T-helper 1 cell treated with Interleukin-12 subunit alpha and Interleukin-12 subunit beta and Interleukin-4 antibody, amounts not matched to agents 30 μg/mL and 1 μg/mL, for 36 hours (primary cell): Measurements from ENCODE around the gene KIF16B.
"Not testable (repeated sequence)": the region's sequence is repeated elsewhere in the genome, so short reads cannot be mapped to it uniquely, and the experiment has no call there.

Experiments used
- H3K27ac Mint-ChIP-seq: one replicate; pipeline ENCODE4 v1.8.0; 2021; ENCODE audit warnings: mild to moderate bottlenecking, mixed read lengths
- H3K27me3 Mint-ChIP-seq: one replicate; pipeline ENCODE4 v1.8.0; 2021; ENCODE audit warnings: low read depth, mixed read lengths
- H3K36me3 Mint-ChIP-seq: one replicate; pipeline ENCODE4 v1.8.0; 2021; ENCODE audit warnings: low read depth, mixed read lengths
- H3K4me1 Mint-ChIP-seq: one replicate; pipeline ENCODE4 v1.8.0; 2021; ENCODE audit warnings: low read depth, mixed read lengths
- H3K4me3 Mint-ChIP-seq: one replicate; pipeline ENCODE4 v1.8.0; 2021; ENCODE audit warnings: mild to moderate bottlenecking, moderate library complexity, mixed read lengths
- H3K9me3 Mint-ChIP-seq: one replicate; pipeline ENCODE4 v1.8.0; 2021; ENCODE audit warnings: mixed read lengths

The KIF16B gene

DNA sequence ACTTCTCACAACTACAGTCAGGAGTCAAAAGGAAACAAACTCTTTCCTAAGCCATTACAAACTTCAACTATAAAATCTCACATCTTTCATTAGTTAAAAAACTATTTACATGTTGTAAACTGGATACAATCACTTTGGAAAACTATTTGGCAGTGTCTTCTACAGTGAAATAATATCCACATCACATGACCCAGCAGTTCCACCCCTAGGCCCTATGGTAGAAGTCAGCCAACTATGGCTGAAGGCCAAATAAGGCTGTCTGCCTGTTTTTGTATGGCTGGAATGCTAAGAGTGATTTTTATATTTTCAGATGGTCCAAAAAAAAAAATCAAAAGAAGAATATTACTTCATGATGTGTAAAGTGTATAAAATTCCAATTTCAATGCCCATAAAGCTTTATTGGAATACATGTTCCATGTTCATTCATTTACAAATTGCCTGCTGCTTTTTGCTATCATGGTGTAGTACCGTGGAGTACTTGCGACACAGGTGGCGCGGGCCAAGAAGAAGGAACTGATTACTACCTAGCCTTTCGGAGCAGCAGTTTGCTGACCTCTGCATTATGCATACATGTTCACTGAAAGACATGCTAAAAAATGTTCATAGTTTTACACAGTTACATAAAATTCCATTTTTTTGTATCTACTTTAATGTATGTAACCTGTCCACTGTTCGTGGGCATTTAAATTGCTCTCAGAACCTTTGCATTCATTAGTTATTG, 129.0 kb downstream of the KIF16B start:
- Mint-ChIP-seq H3K4me3 (no peak overlapping the region), H3K27ac (no peak overlapping the region), H3K36me3 (no peaks in the 10 kb centered on the region), H3K9me3 (peaks cover 9% of the 10 kb centered on the region), H3K4me1 (peaks cover 2% of the 10 kb centered on the region), H3K27me3 (no peaks in the 10 kb centered on the region)

DNA sequence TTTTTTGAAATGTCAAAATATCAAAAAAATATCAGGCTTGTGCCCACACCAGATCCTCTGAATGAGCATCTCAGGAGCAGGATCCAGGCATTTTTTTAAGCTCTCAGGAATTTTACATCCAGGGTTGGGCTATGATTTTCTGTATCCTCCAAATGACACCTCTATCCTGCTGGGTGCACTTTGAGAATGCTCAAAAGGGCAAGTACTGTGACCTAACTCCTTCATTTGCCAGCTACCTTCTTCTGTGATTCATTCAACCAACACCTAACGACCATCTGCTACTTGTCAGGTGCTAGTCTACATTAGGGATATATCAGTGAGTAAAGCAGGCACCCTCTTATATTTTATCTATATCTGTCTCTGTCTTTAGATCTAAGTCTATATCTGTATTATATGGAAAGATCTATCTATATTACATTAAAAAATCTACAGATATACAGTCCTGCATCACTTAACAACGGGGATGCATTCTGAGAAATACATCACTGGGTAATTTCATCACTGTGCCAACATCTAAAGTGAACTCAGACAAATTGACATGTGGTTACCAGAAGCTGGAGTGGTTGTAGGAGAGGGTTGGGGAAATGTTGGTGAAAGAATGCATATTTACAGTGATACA, 131.6 kb downstream of the KIF16B start:
- peaks cover 2% of the 10 kb centered on the region for H3K36me3 Mint-ChIP-seq
- H3K27me3 Mint-ChIP-seq, result no peaks in the 10 kb centered on the region
- H3K9me3 Mint-ChIP-seq, result peaks cover 16% of the 10 kb centered on the region
- no peak overlapping the region for H3K4me3 Mint-ChIP-seq
- no peak overlapping the region for H3K27ac Mint-ChIP-seq
- peaks cover 2% of the 10 kb centered on the region for H3K4me1 Mint-ChIP-seq

DNA sequence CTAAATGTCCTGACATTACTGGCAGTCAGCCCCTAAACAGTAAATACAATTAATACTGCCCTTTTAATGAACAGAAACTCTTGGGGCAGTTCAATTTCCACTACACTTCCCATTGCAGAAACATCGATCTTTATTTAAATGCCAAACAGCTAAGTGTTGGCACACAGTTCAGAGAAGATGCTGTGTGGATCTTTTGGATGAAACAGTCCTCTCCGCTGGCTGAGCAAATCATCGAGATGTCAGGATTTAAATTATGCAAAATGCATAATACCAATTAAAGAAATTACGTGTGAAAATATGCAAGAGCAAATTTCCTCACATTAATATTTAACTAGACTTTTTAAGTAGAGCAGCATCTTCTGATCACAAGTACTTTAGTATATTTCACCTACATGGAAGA, 132.6 kb downstream of the KIF16B start:
- peaks cover 19% of the 10 kb centered on the region for H3K9me3 Mint-ChIP-seq
- H3K4me1 Mint-ChIP-seq, result peaks cover 2% of the 10 kb centered on the region
- no peak overlapping the region for H3K4me3 Mint-ChIP-seq
- H3K27me3 Mint-ChIP-seq, result no peaks in the 10 kb centered on the region
- H3K27ac Mint-ChIP-seq, result no peak overlapping the region
- H3K36me3 Mint-ChIP-seq, result peaks cover 2% of the 10 kb centered on the region

DNA sequence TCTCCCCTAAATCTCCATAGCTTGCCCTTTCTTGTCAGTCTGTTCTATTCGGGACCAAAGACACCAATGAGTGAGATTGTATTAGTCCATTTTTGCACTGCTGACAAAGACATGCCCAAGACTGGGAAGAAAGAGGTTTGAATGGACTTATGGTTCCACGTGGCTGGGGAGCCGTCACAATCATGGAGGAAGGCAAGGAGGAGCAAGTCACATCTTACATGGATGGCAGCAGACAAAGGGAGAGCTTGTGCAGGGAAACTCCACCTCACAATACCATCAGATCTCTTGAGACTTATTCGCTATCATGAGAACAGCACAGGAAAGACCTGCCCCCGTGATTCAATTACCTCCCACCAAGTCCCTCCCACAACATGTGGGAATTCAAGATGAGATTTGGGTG, 133.7 kb downstream of the KIF16B start:
- not testable (repeated sequence) for H3K27me3 Mint-ChIP-seq, H3K36me3 Mint-ChIP-seq, H3K4me3 Mint-ChIP-seq, H3K4me1 Mint-ChIP-seq, H3K27ac Mint-ChIP-seq
- peaks cover 19% of the 10 kb centered on the region for H3K9me3 Mint-ChIP-seq

DNA sequence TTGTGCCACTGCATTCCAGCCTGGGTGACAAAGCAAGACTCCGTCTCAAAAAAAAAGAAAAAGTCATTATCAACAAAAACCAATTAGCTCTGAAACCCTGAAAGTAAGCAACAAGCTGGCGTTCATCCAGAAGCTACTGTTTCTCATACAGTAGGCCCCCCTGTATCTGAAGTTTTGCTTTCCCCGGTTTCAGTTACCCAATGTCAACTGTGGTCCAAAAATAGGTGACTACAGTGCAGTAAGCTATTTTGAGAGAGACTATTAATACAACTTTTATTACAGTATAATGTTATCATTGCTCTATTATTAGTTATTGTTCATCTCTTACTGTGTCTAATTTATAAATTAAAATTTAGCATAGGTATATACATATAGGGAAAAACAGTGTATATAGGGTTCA, 135.1 kb downstream of the KIF16B start:
- Mint-ChIP-seq H3K9me3 (peaks cover 19% of the 10 kb centered on the region), H3K36me3 (peaks cover 2% of the 10 kb centered on the region), H3K4me1 (peaks cover 2% of the 10 kb centered on the region), H3K27ac (no peak overlapping the region), H3K4me3 (no peak overlapping the region), H3K27me3 (no peaks in the 10 kb centered on the region)

DNA sequence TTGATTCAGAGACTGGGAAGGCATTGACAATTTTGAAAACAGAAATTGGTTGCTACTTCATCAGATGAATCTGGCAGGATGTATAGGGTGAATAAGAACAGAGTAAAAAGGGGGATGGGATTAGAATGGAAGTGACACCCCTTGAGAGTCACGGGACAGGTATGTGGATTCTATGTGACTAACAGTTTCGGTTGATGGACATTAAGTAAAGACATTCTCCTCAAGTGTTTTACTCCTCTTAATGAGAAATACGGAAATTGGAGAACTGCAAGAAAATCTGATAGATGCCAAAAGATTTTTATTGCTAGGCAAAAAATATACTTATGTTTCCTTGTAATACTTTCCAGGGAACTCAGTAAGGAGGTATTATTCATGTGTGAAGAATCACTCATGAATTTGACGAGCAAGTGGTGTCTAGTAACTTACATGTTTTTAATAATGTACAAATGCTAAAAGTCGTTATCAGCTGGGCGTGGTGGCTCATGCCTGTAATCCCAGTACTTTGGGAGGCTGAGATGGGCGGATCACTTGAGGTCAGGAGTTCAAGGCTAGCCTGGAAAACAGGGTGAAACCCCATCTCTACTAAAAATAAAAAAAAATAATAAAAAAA, 135.8 kb downstream of the KIF16B start:
- Mint-ChIP-seq H3K36me3 (peaks cover 2% of the 10 kb centered on the region), H3K4me3 (no peak overlapping the region), H3K27ac (no peak overlapping the region), H3K9me3 (peaks cover 19% of the 10 kb centered on the region), H3K27me3 (no peaks in the 10 kb centered on the region), H3K4me1 (peaks cover 2% of the 10 kb centered on the region)

DNA sequence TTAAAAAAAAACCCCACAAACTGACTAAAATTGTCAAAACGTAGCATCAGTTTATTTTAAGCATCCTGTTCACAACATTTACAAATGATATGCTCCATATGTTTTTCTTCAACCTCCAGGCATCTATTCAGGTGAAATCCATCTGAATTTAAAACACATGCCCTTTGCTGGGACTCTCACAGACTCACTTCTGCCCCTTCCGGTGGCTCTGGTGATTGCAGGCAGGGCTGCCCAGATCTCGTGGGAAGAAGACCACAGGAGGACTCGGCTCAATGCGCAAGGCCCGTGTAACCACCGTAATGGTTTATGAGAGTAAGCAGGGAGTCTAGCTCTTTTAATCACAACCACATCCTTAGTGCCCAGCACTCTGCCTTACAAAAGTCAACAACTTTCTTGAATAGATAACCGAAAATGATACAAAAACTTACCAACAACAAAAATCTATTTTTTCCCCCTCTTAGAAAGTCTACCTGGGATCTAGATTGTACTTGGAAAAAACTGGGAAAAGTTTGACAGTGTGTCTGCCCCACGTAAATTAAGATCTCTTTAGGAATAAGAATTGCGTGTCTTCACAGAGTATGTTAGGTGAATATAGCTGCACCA, 139.1 kb downstream of the KIF16B start:
- Mint-ChIP-seq H3K4me3 (no peak overlapping the region), H3K9me3 (peaks cover 9% of the 10 kb centered on the region), H3K27me3 (no peaks in the 10 kb centered on the region), H3K27ac (no peak overlapping the region), H3K36me3 (peaks cover 2% of the 10 kb centered on the region), H3K4me1 (no peaks in the 10 kb centered on the region)

DNA sequence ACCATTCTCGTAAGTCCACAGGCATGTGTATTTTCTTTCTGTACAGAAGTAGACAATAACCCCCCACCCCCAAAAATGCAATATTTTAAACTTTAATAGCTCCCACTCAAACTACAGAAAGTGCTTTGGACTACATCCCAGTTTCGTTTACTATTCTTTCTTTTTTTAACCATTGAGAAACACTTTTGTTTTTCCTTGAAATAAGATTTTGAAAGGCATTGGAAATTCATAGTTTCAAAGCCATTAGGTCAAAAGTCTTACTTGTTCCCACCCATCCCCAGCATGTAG, 140.0 kb downstream of the KIF16B start:
- Mint-ChIP-seq H3K4me1 (no peaks in the 10 kb centered on the region), H3K36me3 (no peaks in the 10 kb centered on the region), H3K9me3 (peaks cover 8% of the 10 kb centered on the region), H3K27me3 (no peaks in the 10 kb centered on the region), H3K27ac (no peak overlapping the region), H3K4me3 (no peak overlapping the region)

DNA sequence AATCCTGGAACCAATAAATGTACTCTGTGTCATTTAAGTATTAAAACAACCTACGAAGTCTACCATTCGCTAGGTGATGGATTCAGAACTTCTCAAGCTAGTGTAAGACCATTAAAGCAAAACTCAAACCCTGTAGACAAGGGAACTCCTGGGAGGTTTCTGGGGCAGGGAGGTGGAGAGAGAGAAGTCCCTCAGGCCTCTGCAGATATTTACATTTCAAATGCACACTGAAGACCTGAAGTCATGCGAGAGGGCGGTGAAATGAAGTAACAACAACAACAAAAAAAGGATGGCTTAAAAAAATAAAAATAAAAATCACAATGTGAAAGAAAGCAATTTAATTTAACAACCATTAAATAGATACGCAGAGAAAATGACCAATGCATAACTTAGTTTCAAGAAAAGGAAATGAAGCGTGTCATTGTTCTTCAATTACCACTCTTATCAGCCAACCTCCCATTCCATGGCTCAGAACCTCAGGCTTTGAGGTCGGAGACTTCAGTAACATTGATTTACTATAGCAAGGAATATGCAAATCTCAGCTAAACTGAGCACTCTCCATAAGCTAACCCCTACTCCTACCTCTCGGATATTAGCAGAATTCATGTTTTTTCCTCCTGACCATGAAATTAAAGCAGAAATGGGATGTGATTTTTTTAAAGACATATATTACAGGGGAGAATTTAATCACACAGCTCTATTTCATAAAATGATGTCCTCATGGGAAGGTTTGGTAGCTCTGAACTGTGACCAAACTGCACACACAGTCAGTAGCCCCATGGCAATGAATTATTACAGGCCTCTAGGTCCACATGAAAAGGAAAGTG, 140.6 kb downstream of the KIF16B start:
- H3K36me3 Mint-ChIP-seq, result peaks cover 1% of the 10 kb centered on the region
- peaks cover 8% of the 10 kb centered on the region for H3K9me3 Mint-ChIP-seq
- no peak overlapping the region for H3K4me3 Mint-ChIP-seq
- no peak overlapping the region for H3K27ac Mint-ChIP-seq
- H3K27me3 Mint-ChIP-seq, result no peaks in the 10 kb centered on the region
- no peaks in the 10 kb centered on the region for H3K4me1 Mint-ChIP-seq

DNA sequence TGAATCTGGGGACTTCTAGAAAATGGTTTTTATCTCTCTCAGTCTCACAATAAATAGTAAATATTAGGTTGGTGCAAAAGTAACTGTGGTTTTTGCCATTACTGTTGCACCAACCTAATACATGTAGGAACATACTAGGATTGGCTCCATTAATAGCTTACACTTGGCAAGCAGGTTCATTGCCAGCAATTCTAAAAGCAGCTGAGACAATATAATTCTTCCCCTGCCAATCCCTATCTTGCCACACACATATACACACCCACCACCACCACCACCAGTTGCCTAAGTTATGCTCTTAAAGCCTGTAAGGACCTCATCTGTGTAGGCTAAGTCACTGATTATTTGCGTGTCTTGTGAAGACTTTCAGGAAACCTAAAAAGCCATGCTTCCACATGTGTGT, 145.1 kb downstream of the KIF16B start:
- H3K9me3 Mint-ChIP-seq, result no peaks in the 10 kb centered on the region
- no peaks in the 10 kb centered on the region for H3K27me3 Mint-ChIP-seq
- H3K36me3 Mint-ChIP-seq, result peaks cover 12% of the 10 kb centered on the region
- H3K27ac Mint-ChIP-seq, result no peak overlapping the region
- no peak overlapping the region for H3K4me3 Mint-ChIP-seq
- H3K4me1 Mint-ChIP-seq, result no peaks in the 10 kb centered on the region

DNA sequence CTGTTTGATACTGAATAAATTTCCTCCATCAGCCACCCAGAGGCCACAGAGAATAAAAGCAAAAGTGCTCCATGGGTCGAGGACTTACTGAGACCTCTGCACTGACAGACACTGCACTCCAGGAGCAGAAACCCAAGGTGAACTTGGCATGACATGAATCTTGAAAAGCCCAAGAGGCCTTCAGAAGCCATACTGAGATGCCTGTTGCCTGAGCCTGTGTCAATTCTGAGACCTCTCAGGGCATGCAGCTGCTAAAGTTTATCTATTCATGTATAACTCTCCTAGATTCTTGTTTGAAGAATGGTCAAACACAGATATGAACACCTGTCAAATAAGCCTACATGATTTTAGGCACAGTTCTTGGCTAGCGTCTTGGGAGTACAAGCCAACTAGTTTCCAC, 145.7 kb downstream of the KIF16B start:
- no peak overlapping the region for H3K4me3 Mint-ChIP-seq
- no peak overlapping the region for H3K27ac Mint-ChIP-seq
- no peaks in the 10 kb centered on the region for H3K27me3 Mint-ChIP-seq
- no peaks in the 10 kb centered on the region for H3K4me1 Mint-ChIP-seq
- H3K9me3 Mint-ChIP-seq, result no peaks in the 10 kb centered on the region
- peaks cover 12% of the 10 kb centered on the region for H3K36me3 Mint-ChIP-seq

DNA sequence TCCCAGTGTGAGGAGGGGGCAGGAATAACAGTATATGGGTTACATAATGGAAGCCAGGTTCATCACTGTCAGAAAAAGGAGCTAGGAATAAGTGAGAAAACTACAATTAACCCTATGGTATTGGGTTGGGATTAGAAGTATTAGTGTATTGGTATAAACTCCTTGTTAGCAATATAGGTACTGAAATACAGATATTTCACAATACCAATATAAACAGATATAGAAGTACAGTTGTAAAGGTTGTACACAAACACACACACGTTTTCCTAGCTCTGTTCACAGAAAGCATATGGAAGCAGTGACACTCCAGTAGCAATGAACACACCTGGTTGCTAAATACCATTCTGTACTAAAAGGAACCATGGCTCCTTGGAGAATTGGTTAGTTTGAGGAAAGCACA, 148.5 kb downstream of the KIF16B start:
- Mint-ChIP-seq H3K36me3 (peaks cover 12% of the 10 kb centered on the region), H3K9me3 (no peaks in the 10 kb centered on the region), H3K4me1 (no peaks in the 10 kb centered on the region), H3K27me3 (no peaks in the 10 kb centered on the region), H3K27ac (no peak overlapping the region), H3K4me3 (no peak overlapping the region)

DNA sequence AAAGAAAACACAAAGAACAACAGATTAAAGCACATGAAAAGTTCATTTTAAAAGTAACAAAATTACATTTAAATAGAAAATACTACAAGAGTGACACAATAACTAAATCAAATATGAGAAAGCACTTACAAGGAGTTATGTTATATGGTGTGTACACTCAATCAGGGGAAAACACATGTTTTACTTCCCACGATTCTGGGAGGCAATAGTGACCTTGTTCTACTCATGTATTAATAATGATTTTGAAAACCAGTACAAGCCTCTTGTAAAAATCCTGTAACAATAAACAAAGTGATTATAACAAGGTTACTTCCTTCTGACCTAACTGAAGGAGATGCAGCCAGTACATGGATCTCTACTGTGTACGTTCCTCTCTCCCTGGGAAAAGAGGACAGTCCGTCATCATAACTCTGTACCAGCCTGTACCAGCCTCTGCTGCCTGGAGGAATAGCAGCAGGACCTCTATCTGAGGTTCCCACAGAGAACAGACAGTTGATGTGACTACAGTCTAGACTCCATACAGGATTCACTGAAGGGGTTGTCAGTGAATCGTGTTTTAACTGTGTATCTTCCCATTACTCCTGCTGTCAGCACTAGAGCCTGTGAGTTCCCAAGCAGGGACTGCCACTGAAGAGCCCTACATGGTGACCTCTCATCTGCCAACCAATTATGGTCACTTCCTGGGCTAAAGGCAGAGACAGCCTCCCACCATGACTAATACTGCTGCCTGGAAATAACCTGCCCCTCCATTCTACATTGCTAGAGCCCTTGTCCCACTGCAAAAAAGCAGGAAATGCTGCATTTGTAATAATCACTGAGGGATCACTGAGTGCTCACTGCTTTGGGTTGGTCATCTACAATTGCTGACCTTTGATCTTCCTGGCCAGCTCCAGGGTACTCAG, 149.7 kb downstream of the KIF16B start:
- H3K27ac Mint-ChIP-seq, result no peak overlapping the region

More for the DNA sequence above, 149.7 kb downstream of the KIF16B start:
- H3K4me3 Mint-ChIP-seq, result no peak overlapping the region
- no peaks in the 10 kb centered on the region for H3K27me3 Mint-ChIP-seq
- H3K36me3 Mint-ChIP-seq, result peaks cover 12% of the 10 kb centered on the region
- H3K4me1 Mint-ChIP-seq, result no peaks in the 10 kb centered on the region
- no peaks in the 10 kb centered on the region for H3K9me3 Mint-ChIP-seq
